ENCODE results near the gene HPGD.

The HPGD gene

DNA sequence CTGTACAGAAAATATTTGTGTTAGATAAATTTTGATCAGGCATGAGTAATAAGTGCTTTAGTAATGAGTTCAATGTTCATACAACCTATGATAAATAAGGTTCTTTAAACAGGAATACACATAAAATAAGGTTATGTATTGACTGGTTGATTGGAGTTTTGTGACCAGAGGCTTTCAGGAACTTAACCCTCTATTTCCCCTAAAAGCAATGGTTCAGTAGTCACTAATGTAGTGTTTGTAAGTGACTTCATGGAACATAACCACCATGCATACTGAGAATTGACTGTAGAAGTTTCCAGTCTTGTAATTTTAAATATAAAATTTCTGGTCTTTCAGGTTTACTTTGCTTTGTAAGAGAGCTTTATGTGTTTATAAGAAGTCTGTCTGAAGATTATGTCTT lies 28.1 kb downstream of the HPGD start:
- TF ChIP-seq, protein P1, sequence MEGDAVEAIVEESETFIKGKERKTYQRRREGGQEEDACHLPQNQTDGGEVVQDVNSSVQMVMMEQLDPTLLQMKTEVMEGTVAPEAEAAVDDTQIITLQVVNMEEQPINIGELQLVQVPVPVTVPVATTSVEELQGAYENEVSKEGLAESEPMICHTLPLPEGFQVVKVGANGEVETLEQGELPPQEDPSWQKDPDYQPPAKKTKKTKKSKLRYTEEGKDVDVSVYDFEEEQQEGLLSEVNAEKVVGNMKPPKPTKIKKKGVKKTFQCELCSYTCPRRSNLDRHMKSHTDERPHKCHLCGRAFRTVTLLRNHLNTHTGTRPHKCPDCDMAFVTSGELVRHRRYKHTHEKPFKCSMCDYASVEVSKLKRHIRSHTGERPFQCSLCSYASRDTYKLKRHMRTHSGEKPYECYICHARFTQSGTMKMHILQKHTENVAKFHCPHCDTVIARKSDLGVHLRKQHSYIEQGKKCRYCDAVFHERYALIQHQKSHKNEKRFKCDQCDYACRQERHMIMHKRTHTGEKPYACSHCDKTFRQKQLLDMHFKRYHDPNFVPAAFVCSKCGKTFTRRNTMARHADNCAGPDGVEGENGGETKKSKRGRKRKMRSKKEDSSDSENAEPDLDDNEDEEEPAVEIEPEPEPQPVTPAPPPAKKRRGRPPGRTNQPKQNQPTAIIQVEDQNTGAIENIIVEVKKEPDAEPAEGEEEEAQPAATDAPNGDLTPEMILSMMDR (IDR thresholded peaks at IDR 0.05) = no peak

DNA sequence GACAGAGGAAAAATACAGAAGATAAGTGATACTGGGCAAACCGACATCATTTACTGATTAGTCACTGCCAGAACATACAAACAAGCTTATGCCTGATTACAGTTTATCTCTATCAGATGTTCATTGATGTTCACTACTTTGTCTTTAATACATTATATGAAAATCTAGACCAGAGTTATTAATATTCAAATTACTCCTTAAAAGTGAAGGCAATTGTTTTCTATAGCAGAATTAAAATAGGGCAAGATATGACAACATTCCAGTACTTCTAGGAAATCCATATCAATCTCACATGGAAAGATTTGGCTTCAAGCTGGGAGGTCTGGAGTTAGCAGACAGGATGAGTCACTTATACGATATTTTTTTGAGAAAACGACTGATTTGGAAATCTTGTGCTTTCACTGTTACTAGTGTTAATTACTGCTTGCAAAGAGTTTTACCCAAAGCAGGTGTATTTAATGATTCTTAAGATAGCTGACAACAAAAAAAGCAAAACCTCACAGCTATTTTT lies 31.8 kb downstream of the HPGD start:
- TF ChIP-seq, protein P1 (IDR thresholded peaks at IDR 0.05) = no peak

DNA sequence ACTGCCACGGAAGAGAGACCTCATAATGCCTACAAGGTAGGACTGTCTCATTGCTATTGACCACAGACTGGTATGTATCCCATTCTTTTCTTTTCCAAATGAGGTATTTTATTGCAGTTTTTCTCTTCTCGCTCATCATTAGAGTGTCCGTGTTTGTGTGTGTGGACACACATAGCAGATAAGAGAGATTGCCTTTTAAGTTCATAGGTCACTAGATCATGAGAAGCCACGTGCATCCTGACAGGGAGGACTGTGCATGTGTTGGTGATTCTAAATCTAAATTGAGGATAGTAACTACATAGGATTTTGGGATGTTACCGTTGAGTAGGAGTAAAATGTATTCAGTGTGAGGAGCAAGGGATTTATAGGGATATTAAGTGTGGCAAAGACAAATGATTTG lies 37.3 kb downstream of the HPGD start:
- TF ChIP-seq, protein P1 (IDR thresholded peaks at IDR 0.05) = no peak

DNA sequence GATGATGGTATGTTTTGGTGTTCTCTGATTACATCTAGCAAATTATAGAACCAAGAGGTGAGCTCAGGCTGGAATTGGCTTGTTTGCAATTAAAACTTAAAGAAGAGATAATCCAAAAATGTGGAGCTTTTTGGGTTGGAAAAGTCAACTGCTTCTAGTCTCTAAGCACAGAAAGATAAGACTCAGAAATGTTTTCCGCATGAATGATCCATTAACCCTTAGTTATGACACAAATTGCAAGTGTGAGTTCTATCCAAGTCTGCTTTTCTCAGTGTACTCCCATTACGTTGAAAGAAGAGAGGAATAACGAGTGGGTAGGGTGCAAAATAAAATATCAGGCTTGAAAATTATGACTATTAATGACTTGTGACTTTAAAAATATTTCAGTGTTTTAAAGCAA lies 38.5 kb downstream of the HPGD start:
- TF ChIP-seq, protein P1 (IDR thresholded peaks at IDR 0.05) = no peak

DNA sequence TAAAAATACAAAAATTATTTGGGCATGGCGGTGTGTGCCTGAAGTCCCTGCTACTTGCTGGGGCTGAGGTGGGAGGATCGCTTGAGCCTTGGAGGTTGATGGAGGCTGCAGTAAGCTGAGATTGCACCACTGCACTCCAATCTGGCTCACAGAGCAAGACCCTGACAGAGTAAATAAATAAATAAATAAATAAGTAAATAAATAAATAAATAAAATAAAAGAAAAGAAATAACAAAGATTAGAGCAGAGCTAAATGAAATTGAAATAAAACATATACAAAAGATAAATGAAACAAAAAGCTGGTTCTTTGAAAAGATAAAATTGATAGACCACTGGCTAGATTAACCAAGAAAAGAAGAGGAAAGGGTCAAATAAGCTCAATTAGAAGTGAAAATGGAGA lies 43.1 kb downstream of the HPGD start:
- TF ChIP-seq, protein P1 (IDR thresholded peaks at IDR 0.05) = no peak

DNA sequence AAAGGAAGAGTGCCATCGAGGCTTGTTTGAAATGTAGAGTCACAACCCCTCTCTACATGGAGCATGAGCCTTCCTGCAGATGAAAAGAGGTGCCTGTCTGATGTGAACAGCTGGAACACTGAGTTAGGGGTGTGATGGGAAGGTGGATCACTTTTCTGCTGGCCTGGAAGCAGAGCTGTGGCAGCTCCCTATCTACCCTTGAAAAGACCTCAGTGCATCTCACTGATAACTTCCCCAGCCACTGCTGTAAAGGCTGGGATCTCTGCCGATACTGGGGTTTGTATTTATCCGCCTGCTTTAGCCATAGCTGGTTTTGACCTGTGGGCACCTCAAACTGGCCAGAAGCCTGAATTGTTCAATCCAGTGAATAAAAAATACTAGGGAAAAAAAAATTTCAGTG lies 46.8 kb downstream of the HPGD start:
- TF ChIP-seq, protein P1 (IDR thresholded peaks at IDR 0.05) = no peak

DNA sequence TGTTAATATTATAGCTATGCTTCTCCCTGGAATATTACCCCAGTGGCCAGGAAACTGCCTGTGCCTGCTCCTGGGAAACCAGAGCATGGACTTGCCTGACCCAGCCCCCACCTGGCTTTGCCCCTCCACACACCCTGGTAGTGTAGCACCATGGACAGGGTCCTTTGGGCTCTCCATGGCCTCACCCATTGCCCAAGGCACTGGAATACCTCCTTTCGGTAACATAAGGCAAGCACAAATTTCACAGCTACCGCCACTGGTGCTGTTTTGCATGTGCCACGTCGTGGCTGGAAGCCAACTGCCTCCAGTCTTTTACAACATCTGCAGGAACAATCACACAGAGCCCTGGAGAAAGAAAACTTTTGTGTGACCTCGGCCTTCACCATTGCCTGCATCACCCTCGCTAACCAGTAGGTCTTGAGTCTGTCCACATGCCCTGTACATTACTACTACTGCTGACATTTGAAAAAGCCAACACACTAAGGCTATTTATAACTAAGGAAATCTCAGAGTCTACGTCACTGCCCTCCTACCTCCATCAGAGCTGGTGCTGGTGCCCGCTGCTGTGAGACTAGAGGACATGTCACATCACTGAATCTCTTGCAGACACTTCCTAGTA lies 47.7 kb downstream of the HPGD start:
- TF ChIP-seq, protein P1 (IDR thresholded peaks at IDR 0.05) = no peak

DNA sequence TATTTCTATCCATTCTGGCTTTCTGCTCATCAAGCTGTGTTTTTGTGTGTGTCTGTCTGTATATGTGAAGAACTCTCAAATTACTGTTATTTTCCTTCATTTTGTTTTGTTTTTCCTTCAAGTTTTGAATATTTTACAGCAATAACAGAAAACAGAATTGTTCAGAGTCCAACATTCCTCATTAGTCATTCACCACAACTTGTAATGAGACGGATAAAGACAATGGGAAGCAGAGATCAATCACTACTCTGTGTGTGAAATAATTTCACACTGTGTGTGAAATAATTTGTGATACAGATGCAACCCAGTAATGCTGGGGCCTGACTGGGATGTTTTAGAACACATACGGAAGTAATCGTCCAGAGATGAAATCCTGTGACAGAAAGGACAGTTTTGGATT lies 55.2 kb downstream of the HPGD start:
- TF ChIP-seq, protein P1 (IDR thresholded peaks at IDR 0.05) = no peak

Data from LNCAP (cell line).